Fibroblast of villous mesenchyme (primary cell): ENCODE measurements around the gene EXOC4. TPM values are rescaled to one million over a fixed set of nuclear protein-coding genes. Genes with fewer than 3 reads are reported as not detected.
"Not testable (repeated sequence)": the region's sequence is repeated elsewhere in the genome, so short reads cannot be mapped to it uniquely, and the experiment has no call there.

Source experiments
- DNase-seq: peaks from one replicate; pipeline ENCODE4 v3.0.0-alpha.2; 2010; ENCODE audit warnings: low read depth
- H3K4me3 ChIP-seq: 2 replicates; pipeline ENCODE4 v1.5.1; 2011; ENCODE audit warnings: low read depth, mild to moderate bottlenecking, low read length
- CTCF ChIP-seq: IDR thresholded peaks from 2 replicates; pipeline ENCODE4 v1.5.1; 2012; ENCODE audit warnings: low read depth, mild to moderate bottlenecking, low read length; ENCODE audit not compliant: insufficient read depth
- total RNA-seq: library from RNA; depleted of rRNA; stranded (reverse); fragments of >200 nt; gene quantifications from 2 replicates; pipeline ENCODE4 v1.2.3, GENCODE V29; 2012

Gene EXOC4
- total RNA-seq, 1 donor: 106 TPM

DNA sequence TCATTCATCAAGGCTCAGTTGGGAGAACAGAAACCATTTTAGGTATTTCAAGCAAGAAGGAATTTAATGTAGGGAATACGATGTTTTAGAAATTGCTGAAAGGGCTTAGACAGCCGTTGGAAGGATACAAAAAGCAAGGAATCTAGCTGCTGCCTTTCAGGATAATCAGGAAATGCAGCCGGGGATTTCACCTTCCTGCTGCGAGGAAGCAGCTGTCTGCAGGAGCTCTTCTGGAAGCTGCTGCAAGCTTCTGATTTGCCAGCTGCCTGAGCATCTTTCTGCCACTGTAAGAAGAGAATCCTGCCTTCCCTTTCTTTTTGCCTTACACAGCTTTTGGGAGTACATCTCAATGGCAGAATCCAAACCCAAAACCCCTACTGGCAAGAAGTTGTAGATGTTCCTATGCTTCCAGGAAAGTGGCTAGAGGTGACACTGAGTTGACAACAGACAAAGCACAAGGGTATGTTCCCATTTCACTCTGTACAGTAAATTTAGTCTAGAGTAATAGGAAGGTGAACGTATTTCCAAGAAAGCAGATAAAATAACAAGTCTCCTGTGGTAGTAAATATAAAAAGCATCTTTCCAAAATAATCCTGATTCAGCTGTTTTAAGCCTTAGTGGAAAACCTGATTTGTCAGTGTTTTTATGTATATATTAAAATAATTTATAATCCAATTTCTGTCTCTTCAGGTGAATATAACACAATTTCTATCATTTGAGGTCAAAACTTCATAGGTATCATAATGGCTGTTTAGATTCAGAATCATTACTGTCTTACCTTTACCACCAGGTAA, 725.8 kb downstream of the EXOC4 start:
- no peak for TF ChIP-seq CTCF
- H3K4me3 ChIP-seq: no peak overlapping the region
- no peak for DNase-seq

DNA sequence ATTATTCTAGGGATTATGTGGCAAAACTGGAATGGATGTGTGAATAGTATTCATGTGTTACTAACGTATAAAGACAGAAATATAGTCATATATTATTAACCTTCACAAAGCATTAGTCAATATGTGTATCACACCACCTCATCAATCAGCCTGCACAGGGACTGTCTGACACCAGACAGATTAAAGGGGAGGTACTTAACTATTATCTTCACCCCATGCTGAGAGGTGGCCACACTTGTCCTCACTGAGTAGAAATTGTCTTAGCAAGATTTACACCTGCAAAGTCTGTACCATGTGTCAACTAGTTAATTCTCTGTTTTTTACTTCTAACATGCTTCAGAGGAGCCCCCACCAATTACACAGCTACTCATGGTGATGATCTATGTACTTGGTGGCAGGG, 727.9 kb downstream of the EXOC4 start:
- DNase-seq: no peak
- no peak for TF ChIP-seq CTCF
- no peak overlapping the region for H3K4me3 ChIP-seq

- no peak for DNase-seq
- TF ChIP-seq CTCF: no peak
- no peak overlapping the region for H3K4me3 ChIP-seq
Measured at GRCh38 chr7:133983685-133984419, 731.0 kb downstream of the EXOC4 start.

- TF ChIP-seq CTCF: no peak
- H3K4me3 ChIP-seq: no peak overlapping the region
- no peak for DNase-seq
Measured at GRCh38 chr7:133985300-133985699, 732.4 kb downstream of the EXOC4 start.

- no peak overlapping the region for H3K4me3 ChIP-seq
- DNase-seq: no peak
- no peak for TF ChIP-seq CTCF
Measured at GRCh38 chr7:133987582-133987981, 734.7 kb downstream of the EXOC4 start.

GRCh38 chr7:133993547-133993946, 740.7 kb downstream of the EXOC4 start:
- no peak for DNase-seq
- TF ChIP-seq CTCF: no peak
- H3K4me3 ChIP-seq: no peak overlapping the region

DNA sequence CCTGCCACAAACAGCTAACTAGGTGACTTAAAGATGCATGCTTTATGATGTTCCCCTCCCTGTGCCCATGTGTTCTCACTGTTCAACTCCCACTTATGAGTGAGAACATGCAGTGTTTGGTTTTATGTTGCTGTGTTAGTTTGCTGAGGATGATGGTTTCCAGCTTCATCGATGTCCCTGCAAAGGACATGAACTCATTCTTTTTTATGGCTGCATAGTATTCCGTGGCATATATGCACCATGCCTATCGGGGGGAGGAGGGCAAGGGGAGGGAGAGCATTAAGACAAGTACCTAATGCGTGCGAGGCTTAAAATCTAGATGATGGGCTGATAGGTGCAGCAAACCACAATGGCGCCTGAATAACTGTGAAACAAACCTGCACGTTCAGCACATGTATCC, 741.2 kb downstream of the EXOC4 start:
- H3K4me3 ChIP-seq, DNase-seq: not testable (repeated sequence)
